HepG2 (cell line): ENCODE data around the gene ARHGAP23.

Experiments used
- ARID3A ChIP-seq: IDR thresholded peaks from 2 replicates; pipeline ENCODE4 v1.6.1; 2012; ENCODE audit warnings: low read depth, low read length, improper control_type of control experiment
- SIN3A ChIP-seq: IDR thresholded peaks from 2 replicates; pipeline ENCODE4 v1.6.1; 2011; ENCODE audit warnings: low read depth, mild to moderate bottlenecking, control low read depth, low read length, borderline replicate concordance
- SOX6 ChIP-seq, 2 experiments: fragments of 450-650 bp in 1 of 2; sonication (generic) in 1 of 2; formaldehyde crosslinking in 1 of 2; IDR thresholded peaks; 2 replicates each; pipeline versions ENCODE4 v1.4.0 to v1.6.1; 2017 to 2020; ENCODE audit warnings: antibody characterized with exemption in 1 of 2, mild to moderate bottlenecking in 1 of 2, missing genetic modification reagents in 1 of 2
- ZNF253 ChIP-seq: sonication (generic); formaldehyde crosslinking; IDR thresholded peaks from 2 replicates; pipeline ENCODE4 v1.8.0; 2022; ENCODE audit warnings: mild to moderate bottlenecking, missing genetic modification reagents, borderline replicate concordance
- ZNF572 ChIP-seq: sonication (generic); formaldehyde crosslinking; IDR thresholded peaks from 2 replicates; pipeline ENCODE4 v1.5.1; 2020; ENCODE audit warnings: mild to moderate bottlenecking, missing genetic modification reagents

DNA sequence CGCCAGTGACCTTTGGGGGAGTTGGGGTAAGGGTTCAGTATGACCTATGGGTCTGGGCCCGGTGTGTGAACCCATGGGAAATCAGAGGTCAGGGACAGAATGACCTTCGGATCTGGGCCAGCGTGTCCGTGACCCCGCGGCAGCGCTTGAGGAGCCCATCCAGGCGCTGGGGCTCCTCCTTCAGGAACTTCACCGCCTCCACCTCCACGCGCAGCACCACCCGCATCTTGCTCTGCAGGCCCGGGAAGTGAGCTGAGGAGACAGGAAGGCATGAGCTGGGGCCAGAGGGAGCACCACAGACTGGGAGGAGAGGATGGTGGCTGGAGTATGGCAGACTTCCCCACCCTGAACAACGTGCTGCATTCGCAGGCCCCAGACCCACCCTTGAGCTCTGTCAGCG is 124.1 kb downstream of the ARHGAP23 start:
- TF ChIP-seq ZNF253 (CRISPR knock-in tag) (no peak), SOX6 (IDR thresholded peaks at IDR 0.05) (no peak), SOX6 (CRISPR knock-in tag; IDR thresholded peaks at IDR 0.05) (no peak), ZNF572 (CRISPR knock-in tag) (no peak), SIN3A (no peak), ARID3A (no peak)
